ENCODE results near the gene CHTF18.

DNA sequence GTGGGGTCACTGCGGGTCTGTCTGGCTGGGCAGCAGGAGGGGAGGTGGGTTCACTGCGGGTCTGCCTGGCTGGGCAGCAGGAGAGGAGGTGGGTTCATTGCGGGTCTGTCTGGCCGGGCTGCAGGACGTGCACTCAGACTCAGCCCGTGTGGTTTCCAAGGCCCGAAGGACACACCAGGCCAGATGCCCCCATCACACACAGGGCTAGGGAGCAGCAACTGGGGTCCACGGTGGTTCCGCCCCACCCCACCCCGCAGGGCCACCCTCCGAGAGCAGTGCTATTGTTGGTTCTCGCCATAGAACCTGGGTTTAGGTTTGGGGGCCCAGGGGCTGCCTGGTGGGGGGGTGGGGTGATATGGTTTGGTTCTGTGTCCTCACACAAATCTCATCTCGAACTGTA is 41.8 kb upstream of the CHTF18 start:
- TF ChIP-seq, protein P1, sequence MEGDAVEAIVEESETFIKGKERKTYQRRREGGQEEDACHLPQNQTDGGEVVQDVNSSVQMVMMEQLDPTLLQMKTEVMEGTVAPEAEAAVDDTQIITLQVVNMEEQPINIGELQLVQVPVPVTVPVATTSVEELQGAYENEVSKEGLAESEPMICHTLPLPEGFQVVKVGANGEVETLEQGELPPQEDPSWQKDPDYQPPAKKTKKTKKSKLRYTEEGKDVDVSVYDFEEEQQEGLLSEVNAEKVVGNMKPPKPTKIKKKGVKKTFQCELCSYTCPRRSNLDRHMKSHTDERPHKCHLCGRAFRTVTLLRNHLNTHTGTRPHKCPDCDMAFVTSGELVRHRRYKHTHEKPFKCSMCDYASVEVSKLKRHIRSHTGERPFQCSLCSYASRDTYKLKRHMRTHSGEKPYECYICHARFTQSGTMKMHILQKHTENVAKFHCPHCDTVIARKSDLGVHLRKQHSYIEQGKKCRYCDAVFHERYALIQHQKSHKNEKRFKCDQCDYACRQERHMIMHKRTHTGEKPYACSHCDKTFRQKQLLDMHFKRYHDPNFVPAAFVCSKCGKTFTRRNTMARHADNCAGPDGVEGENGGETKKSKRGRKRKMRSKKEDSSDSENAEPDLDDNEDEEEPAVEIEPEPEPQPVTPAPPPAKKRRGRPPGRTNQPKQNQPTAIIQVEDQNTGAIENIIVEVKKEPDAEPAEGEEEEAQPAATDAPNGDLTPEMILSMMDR (IDR thresholded peaks at IDR 0.05; ENCODE audit: insufficient read depth, low read depth, low read length) = no peak
- no peak for TF ChIP-seq EZH2 (IDR thresholded peaks at IDR 0.05; ENCODE audit: insufficient read depth, low read length)
